PC-9 (cell line): ENCODE measurements around the gene PRKAG2. TPM values are rescaled to one million over a fixed set of nuclear protein-coding genes. Genes with fewer than 3 reads are reported as not detected.

Source experiments
- BruUV-seq: library from RNA; stranded (reverse); fragments of 400-500 nt; replicated peaks from 2 replicates; lab custom pipeline; 2021; lab: Mats Ljungman, UMichigan
- CTCF ChIA-PET: fragments of 300-600 bp; sonication (Branson Sonifier 250); formaldehyde crosslinking; loops from one replicate; lab custom pipeline; 2022; ENCODE audit warnings: antibody characterized with exemption; lab: Charles Lee
- POLR2A ChIA-PET: fragments of 300-600 bp; sonication (Branson Sonifier 250); formaldehyde crosslinking; loops from one replicate; lab custom pipeline; 2022; ENCODE audit warnings: antibody characterized with exemption; ENCODE audit not compliant: unreplicated experiment; lab: Charles Lee
- DNase-seq, 2 experiments: peaks; one replicate each; pipeline versions ENCODE4 v3.0.0 to v3.0.0-alpha.2; 2015 to 2022; ENCODE audit warnings: mixed read lengths in 1 of 2
- H2AFZ ChIP-seq: fragments of 200-600 bp; sonication (generic); 2 replicates; pipeline ENCODE4 v1.8.1; 2017; ENCODE audit warnings: antibody characterized with exemption
- H3F3A ChIP-seq: fragments of 200-600 bp; sonication (generic); 2 replicates; pipeline ENCODE4 v1.8.1; 2017; ENCODE audit warnings: antibody characterized with exemption, mild to moderate bottlenecking, low read depth; ENCODE audit not compliant: insufficient read depth
- H3K27ac ChIP-seq: fragments of 200-600 bp; sonication (generic); 2 replicates; pipeline ENCODE4 v1.6.1; 2016; ENCODE audit warnings: mixed run types
- H3K27me3 ChIP-seq: fragments of 200-600 bp; sonication (generic); 2 replicates; pipeline ENCODE4 v1.6.1; 2016; ENCODE audit warnings: low read depth, mixed run types; ENCODE audit not compliant: insufficient read depth
- H3K36me3 ChIP-seq: fragments of 200-600 bp; sonication (generic); 2 replicates; pipeline ENCODE4 v1.6.1; 2016; ENCODE audit warnings: low read depth, mixed run types
- H3K4me1 ChIP-seq: fragments of 200-600 bp; sonication (generic); replicated peaks from 2 replicates; pipeline ENCODE4 v1.6.1; 2016; ENCODE audit warnings: mixed run types; ENCODE audit not compliant: insufficient read depth
- H3K4me2 ChIP-seq: fragments of 200-600 bp; sonication (generic); 2 replicates; pipeline ENCODE4 v1.6.1; 2017; ENCODE audit warnings: mixed run types
- H3K4me3 ChIP-seq: fragments of 200-600 bp; sonication (generic); 2 replicates; pipeline ENCODE4 v1.6.1; 2016; ENCODE audit warnings: mixed run types
- H3K79me2 ChIP-seq: fragments of 200-600 bp; sonication (generic); 2 replicates; pipeline ENCODE4 v1.6.1; 2017; ENCODE audit warnings: low read depth, mixed run types
- H3K9me2 ChIP-seq: fragments of 200-600 bp; sonication (generic); 2 replicates; pipeline ENCODE4 v1.8.1; 2017; ENCODE audit warnings: mild to moderate bottlenecking; ENCODE audit not compliant: insufficient read depth
- H3K9me3 ChIP-seq: fragments of 200-600 bp; sonication (generic); 2 replicates; pipeline ENCODE4 v1.8.1; 2016; ENCODE audit warnings: low read depth; ENCODE audit not compliant: insufficient read depth
- H4K20me1 ChIP-seq: fragments of 200-600 bp; sonication (generic); 2 replicates; pipeline ENCODE4 v1.8.1; 2017; ENCODE audit not compliant: insufficient read depth
- CTCF ChIP-seq: fragments of 200-600 bp; sonication (generic); conservative IDR thresholded peaks from 2 replicates; pipeline ENCODE4 v1.6.1; 2017; ENCODE audit warnings: mixed run types, antibody characterized with exemption, mild to moderate bottlenecking, moderate library complexity
- EZH2 ChIP-seq: fragments of 200-600 bp; sonication (generic); IDR thresholded peaks from 2 replicates; pipeline ENCODE4 v1.8.0; 2017; ENCODE audit warnings: antibody characterized with exemption, low read depth
- intact Hi-C: fragments of 100-400 bp; cut with micrococcal nuclease; formaldehyde crosslinking; loops from one replicate; pipeline ENCODE4 v1.10.0; 2022; ENCODE audit not compliant: unreplicated experiment
- total RNA-seq: library from RNA; stranded (reverse); gene quantifications from 2 replicates; pipeline ENCODE4 v1.2.3, GENCODE V29; 2021

PRKAG2 gene
- total RNA-seq, 1 experiment from 2014 or later = 37.3 TPM

DNA sequence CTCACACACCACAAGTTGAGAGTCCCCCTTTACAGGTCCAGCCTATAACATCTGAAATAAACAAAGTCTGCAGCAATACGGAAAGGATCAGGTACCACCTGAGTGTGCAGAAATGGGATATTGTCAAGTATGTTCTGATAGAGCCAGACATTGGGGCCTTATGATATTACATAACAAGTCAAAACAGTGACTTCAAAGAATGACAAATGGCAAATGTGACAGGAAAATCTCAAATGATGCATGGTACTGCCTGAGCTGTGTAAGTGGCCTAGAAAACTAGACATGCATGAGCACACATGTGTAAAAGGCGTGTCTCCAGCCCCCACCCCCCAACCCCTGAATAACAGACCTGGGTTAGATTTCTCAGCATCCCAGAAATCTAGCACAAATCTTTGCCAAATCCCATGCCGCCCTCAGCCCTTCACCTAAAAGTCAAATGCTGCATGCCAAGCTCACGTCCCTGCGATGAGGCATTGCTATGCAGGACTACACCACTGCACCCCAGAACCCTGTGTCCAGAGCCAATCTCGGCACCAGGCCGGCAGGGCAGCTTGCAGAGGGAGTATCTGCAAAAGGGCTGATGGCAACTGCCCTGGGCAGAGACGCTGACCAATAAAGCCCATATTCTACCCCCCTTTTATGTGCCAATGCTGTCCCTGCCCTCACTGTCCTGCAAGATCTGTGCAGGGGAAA is 58.8 kb downstream of the PRKAG2 start:
- H3K4me1 ChIP-seq = peaks cover 21% of the 10 kb centered on the region
- peaks cover 14% of the 10 kb centered on the region for H3F3A ChIP-seq
- H3K4me2 ChIP-seq = no peak overlapping the region
- H3K27me3 ChIP-seq = no peaks in the 10 kb centered on the region
- no peaks in the 10 kb centered on the region for H3K9me2 ChIP-seq
- ChIA-PET CTCF (no interaction called here), POLR2A (no interaction called here)
- H3K4me3 ChIP-seq = no peak overlapping the region
- no peaks in the 10 kb centered on the region for H4K20me1 ChIP-seq
- DNase-seq = no peak
- no peaks in the 10 kb centered on the region for H3K9me3 ChIP-seq
- TF ChIP-seq CTCF (no peak), EZH2 (no peak)
- H3K27ac ChIP-seq = no peak overlapping the region
- H3K79me2 ChIP-seq = no peaks in the 10 kb centered on the region
- H3K36me3 ChIP-seq = no peaks in the 10 kb centered on the region
- BruUV-seq = no TSS peak
- no peak overlapping the region for H2AFZ ChIP-seq
- intact Hi-C loops = loop anchor here (2.0 kb wide), 1 partner anchor 57 kb away; no protein-coding TSS in a partner anchor

- DNase-seq = no peak
- H3K79me2 ChIP-seq = no peaks in the 10 kb centered on the region
- BruUV-seq = no TSS peak
- H3K36me3 ChIP-seq = no peaks in the 10 kb centered on the region
- no peak overlapping the region for H2AFZ ChIP-seq
- H3K4me2 ChIP-seq = no peak overlapping the region
- no peak overlapping the region for H3K4me3 ChIP-seq
- no peak overlapping the region for H3K27ac ChIP-seq
- no peaks in the 10 kb centered on the region for H3K9me2 ChIP-seq
- intact Hi-C loops = no loop called here
- H3K4me1 ChIP-seq = peaks cover 18% of the 10 kb centered on the region
- POLR2A ChIA-PET = no interaction called here
- no peaks in the 10 kb centered on the region for H3K9me3 ChIP-seq
- TF ChIP-seq CTCF (no peak), EZH2 (no peak)
- H4K20me1 ChIP-seq = no peaks in the 10 kb centered on the region
- no peaks in the 10 kb centered on the region for H3K27me3 ChIP-seq
- H3F3A ChIP-seq = peaks cover 12% of the 10 kb centered on the region
- CTCF ChIA-PET = interaction anchor here (0.6 kb wide), 1 partner anchor 33 kb away, joined by 4 read pairs; no protein-coding TSS in a partner anchor
These were observed 59.6 kb downstream of the PRKAG2 start for GRCh38 chr7:151817315-151817690.

GRCh38 chr7:151816562-151817314 is 60.2 kb downstream of the PRKAG2 start:
- Histone ChIP-seq H3K27me3 (no peaks in the 10 kb centered on the region), H3K4me2 (no peak overlapping the region), H3F3A (peaks cover 12% of the 10 kb centered on the region), H4K20me1 (no peaks in the 10 kb centered on the region), H3K4me1 (peaks cover 18% of the 10 kb centered on the region), H3K9me2 (no peaks in the 10 kb centered on the region), H3K36me3 (no peaks in the 10 kb centered on the region), H3K27ac (no peak overlapping the region), H2AFZ (no peak overlapping the region), H3K9me3 (no peaks in the 10 kb centered on the region), H3K79me2 (no peaks in the 10 kb centered on the region), H3K4me3 (no peak overlapping the region)
- no peak for DNase-seq
- intact Hi-C loops = no loop called here
- CTCF ChIA-PET = interaction anchor here (0.6 kb wide), 1 partner anchor 33 kb away, joined by 4 read pairs; no protein-coding TSS in a partner anchor
- TF ChIP-seq EZH2 = no peak
- no peak for TF ChIP-seq CTCF
- no TSS peak for BruUV-seq
- POLR2A ChIA-PET = no interaction called here
